Retinal pigment epithelial cell (primary cell): ENCODE measurements around the gene LYL1.

Source experiments
- DNase-seq: peaks from one replicate; pipeline ENCODE4 v3.0.0-alpha.2; 2010; ENCODE audit warnings: low read depth
- H3K4me3 ChIP-seq: 2 replicates; pipeline ENCODE4 v1.5.1; 2011; ENCODE audit warnings: mild to moderate bottlenecking, low read length, control low read depth, moderate library complexity
- TF ChIP-seq, protein P1 (sequence below): conservative IDR thresholded peaks from 2 replicates; pipeline ENCODE4 v1.5.1; 2011; ENCODE audit warnings: low read depth, low read length, control low read depth, inconsistent platforms

The LYL1 gene

DNA sequence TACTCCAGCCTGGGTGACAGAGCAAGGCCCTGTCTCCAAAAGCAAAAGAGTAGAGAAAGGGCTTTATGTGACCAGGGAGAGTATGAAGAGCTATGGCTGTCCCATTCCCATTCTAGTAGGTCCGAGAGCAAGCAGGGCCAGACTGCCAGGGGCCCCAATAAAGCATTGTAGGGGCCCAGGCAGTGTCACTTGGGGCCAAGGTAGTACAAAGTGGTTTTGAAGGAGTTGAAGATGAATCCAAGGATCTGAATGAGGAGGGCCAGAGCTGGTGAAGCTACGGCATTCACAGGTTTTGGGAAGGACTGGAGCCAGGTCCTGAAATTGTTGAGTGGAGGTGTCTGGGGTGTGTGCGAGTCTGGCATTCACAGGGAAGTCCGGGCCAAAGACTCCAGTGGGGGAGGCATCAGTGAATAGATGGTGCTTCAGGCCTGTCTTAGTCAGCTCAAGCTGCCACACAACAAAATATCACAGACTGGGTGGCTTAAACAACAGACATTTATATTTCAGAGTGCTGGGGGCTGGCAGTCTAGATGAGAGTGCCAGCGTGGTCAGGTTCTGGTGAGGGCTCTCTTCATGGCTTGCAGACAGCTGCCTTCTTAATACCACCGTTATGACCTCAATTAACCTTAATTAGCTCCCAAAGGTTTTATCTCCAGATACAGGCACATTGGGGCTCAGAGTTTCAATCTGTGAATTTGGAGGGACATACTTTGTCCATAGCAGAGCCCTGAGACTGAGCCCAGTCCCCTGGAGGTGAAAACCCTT lies 25.3 kb upstream of the LYL1 start:
- TF ChIP-seq, protein P1, sequence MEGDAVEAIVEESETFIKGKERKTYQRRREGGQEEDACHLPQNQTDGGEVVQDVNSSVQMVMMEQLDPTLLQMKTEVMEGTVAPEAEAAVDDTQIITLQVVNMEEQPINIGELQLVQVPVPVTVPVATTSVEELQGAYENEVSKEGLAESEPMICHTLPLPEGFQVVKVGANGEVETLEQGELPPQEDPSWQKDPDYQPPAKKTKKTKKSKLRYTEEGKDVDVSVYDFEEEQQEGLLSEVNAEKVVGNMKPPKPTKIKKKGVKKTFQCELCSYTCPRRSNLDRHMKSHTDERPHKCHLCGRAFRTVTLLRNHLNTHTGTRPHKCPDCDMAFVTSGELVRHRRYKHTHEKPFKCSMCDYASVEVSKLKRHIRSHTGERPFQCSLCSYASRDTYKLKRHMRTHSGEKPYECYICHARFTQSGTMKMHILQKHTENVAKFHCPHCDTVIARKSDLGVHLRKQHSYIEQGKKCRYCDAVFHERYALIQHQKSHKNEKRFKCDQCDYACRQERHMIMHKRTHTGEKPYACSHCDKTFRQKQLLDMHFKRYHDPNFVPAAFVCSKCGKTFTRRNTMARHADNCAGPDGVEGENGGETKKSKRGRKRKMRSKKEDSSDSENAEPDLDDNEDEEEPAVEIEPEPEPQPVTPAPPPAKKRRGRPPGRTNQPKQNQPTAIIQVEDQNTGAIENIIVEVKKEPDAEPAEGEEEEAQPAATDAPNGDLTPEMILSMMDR, result no peak
- H3K4me3 ChIP-seq, result no peak overlapping the region
- no peak for DNase-seq

- TF ChIP-seq, protein P1, result no peak
- no peak for DNase-seq
- H3K4me3 ChIP-seq, result no peak overlapping the region
Measured at GRCh38 chr19:13127051-13127450, 24.4 kb upstream of the LYL1 start.

DNA sequence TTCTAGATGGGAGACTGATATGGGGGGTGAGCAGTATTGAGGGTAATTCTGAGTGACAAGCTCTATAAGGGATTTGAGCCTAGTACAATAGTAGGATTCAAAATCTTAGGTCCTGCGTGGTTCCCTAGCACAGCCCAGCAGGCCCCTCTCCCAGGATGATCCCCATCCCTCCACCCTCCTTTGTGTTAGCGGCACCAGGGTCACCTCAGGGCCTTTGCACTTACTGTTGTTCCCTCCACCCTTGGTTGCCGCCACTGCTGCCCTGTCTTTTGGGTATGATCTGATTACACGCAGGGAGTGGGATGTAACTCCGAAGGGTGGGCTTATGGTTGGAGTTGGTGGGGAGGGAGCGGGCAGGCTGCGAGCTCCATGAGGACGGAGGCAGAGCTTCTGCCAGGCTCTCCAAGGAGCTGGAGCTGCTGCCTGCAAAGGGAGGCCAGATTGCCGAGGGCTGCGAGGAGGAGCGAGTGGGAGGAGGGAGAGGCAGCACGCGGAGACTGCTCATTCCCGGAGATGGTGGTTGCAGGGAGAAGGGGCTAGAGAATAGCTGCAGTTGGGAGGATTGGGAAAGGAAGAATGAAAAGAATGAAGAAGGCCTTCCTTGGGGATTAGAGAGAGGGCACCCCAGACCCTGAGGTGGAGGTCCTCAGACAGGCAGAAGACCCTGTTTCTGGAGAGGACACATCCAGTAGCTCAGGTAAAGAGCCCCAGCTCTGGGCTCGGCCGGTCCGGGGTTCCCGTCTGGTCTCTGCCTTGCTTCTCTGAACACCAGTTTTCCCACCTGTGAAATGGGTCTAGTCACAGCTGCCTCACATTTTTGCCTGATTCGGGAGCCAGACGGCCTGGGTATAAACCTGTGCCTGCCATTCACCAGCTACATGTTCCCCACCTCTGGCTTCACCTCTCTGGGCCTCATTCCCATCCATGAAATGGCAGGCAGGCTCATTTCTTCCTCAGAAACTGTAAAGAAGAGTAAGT lies 20.6 kb upstream of the LYL1 start:
- H3K4me3 ChIP-seq, result no peak overlapping the region
- DNase-seq, result no peak
- TF ChIP-seq, protein P1, result no peak

DNA sequence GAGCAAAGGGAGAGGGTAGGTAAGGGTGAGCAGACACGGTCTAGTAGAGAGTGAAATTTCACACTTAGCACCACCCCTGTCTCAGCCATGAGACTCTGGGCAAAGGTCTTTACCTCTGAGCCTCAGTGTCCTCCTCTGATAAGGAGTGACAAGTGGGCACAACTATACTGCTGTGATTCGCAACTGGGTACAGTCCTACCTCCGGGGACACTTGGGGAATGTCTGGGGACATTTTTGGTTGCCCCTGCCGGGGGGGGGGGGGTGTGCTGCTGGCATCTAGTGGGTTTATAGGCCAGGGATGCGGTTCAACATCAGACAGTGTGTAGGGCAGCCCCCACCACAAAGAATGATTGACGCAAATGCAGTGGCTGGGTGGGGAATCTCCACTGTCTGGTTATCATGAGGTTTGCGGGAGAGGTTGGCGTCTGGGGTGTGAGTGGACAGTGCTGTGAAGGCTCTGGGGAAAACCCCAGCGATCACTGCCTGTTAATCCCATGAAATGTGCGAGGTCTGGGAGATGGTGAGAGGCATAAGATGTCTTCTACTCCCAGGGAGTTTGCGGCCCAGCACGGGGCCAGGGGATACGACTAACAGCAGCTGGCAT lies 19.7 kb upstream of the LYL1 start:
- TF ChIP-seq, protein P1, result no peak
- no peak for DNase-seq
- H3K4me3 ChIP-seq, result no peak overlapping the region

- TF ChIP-seq, protein P1, result no peak
- DNase-seq, result no peak
- H3K4me3 ChIP-seq, result no peak overlapping the region
Measured at GRCh38 chr19:13121551-13122274, 19.1 kb upstream of the LYL1 start.

- TF ChIP-seq, protein P1, result no peak
- DNase-seq, result no peak
- H3K4me3 ChIP-seq, result no peak overlapping the region
Measured at GRCh38 chr19:13120817-13121216, 18.2 kb upstream of the LYL1 start.
